NAMALWA (cell line): ENCODE results near the gene LRRC4B.

ENCODE experiments used
- DNase-seq: peaks from one replicate; pipeline ENCODE4 v3.0.0-alpha.2; 2015; ENCODE audit warnings: low spot score

The LRRC4B gene

DNA sequence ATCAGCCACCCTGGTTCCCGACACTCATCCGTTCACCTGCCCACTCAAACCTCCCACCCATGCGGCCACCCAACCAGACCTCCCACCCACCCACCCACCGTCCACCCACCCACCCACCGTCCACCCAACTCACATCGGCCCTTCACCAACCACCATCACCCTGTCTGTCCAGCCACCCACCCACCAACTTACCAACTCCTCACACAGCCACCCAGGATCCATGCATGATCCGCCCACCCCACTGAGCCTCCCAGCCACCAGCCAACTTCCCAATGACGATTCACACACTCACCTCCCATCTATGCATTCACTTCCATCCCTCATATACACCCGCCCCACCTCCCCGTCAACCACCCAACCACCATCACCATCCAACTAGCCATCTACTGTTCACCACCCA lies 61.5 kb downstream of the LRRC4B start:
- no peak for DNase-seq

- no peak for DNase-seq
Measured at GRCh38 chr19:50505856-50506611, 62.2 kb downstream of the LRRC4B start.

GRCh38 chr19:50501568-50502475 lies 66.4 kb downstream of the LRRC4B start:
- no peak for DNase-seq

DNA sequence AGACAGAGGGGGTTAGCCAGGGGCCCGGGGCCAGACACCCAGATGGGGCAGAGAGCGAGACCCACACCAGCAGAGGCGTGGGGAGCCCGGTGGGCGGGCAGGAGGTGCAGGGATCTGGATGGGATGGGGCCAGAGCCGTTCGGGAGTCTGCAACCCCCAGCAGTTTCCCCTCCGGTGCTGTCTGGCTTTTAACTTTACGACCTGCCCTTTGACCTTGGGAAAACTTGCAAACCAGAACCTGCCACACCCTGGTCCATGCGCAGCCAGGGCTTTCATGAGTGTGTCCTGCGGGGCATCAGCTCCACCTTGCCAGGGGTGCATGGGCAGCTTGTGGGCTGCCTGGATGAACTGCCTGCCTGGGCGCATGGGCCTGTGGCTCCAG lies 67.1 kb downstream of the LRRC4B start:
- no peak for DNase-seq

DNA sequence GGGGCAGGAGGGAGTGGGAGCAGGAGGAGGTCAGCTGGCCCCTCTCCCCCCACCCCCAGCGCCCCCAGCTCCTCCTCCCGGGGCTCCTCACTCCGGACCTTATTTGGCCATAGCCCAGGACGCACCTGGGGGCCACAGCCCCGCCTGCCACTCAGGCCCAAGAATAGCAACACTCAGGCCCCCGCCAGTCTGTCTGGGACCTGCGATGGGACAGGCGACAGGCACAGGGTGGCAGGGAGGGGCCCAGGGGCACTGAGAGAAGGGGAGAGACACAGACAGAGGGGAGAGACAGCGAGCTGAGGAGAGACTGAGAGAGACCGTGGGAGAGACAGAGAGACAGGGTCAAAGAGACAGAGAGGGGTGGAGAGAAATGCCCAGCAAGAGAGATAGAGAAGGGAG lies 67.5 kb downstream of the LRRC4B start:
- peak; percentile 54 for DNase-seq

DNA sequence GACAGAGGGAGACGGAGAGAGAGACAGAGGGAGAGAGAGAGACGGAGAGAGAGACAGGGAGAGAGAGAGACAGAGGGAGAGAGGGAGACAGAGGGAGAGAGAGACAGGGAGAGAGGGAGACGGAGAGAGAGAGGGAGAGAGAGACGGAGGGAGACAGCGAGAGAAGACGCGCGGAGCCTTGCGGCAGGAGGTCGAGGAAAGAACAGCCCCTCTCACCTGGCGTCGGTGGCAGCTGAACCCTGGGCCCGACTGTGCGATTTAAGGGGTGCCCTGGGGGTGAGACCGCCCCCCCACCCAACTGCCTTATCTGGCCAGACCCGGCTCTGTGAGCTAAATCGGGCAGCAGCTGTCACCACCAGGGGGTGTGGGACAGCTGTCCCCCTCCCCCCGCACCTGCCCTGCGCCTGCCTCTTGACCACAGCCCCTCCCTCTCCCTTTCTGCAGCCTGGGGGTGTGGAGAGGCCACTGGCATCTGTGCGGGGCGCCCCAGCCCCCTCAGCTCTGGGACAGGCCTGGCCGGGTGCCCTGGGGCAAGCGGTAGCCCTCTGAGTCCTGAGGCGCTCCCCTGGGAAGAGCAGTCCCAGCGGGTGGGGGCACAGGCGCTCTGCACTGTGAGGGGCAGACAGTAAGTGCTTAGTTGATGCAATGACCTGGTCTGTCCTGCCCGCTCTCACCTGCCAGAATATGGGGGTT lies 68.0 kb downstream of the LRRC4B start:
- DNase-seq: peak; percentile 77

DNA sequence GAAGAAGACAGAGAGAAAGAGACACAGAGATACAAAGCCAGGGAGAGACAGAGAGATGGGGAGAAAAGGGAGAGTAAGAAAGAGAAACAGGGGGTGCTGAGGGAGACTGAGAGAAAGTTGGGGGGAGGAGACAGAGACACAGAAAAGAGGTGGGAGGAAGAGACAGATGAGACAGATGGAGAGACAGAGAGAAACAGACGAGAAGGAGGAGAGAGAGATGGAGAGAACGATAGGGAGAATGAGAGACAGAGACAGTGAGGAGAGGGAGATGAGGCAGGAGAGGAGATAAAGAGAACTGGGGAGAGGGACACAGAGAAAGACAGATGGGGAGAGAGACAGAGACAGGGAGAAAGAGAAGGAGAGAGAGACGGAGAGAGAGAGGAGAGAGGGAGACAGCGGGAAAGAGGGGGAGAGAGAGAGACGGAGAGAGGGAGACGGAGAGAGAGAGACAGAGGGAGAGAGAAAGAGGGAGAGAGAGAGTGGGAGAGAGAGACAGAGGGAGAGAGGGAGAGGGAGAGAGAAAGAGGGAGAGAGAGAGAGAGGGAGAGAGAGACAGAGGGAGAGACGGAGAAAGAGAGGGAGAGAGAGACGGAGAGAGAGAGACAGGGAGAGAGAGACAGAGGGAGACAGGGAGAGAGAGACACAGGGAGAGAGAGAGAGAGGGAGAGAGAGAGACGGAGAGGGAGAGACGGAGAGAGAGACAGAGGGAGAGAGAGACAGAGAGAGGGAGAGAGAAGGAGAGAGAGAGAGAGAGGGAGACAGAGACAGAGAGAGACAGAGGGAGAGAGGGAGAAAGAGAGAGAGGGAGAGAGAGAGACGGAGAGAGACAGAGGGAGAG lies 69.8 kb downstream of the LRRC4B start:
- no peak for DNase-seq

GRCh38 chr19:50497022-50497405 lies 71.2 kb downstream of the LRRC4B start:
- no peak for DNase-seq

- DNase-seq: no peak
Measured at GRCh38 chr19:50496189-50497021, 71.8 kb downstream of the LRRC4B start.

- DNase-seq: no peak
Measured at GRCh38 chr19:50495020-50495531, 73.2 kb downstream of the LRRC4B start.

DNA sequence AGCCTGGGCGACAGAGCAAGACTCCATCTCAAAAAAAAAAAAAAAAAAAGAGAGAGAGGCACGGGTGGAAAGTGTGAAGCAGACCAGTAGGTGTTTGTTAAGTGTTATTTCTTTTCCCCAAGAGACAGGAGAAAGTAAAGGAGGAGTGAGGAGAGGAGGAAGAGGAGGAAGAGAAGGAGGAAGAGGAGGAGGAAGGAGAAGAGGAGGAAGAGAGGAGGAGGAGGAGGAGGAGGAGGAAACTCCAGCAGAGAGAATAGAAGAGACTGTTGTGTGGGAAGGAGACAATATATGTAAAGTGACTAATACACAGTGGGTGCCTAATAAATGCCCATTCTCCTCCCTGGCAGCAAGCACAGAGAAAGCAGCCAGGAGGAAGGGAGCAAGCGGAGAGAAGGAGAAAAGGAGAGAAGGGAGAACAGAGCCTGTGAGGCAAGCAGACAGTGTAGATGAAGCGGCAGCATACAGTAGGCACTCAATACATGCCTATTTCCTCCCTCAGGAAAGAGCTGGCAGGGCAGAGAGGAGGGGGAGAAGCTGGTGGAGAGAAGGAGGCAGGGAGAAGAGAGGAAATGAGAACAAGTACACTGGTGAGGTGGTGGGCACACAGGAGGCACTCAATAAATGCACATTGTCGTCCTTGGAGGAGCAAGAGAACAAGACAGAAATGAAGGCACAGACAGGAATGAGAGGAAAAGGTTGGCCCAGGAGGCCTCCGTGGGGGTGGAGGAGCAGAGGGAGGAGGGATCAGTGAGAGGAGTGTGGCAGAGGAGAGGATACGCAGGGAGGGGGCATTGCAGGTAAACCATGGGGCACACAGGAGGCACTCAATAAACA lies 73.8 kb downstream of the LRRC4B start:
- no peak for DNase-seq

DNA sequence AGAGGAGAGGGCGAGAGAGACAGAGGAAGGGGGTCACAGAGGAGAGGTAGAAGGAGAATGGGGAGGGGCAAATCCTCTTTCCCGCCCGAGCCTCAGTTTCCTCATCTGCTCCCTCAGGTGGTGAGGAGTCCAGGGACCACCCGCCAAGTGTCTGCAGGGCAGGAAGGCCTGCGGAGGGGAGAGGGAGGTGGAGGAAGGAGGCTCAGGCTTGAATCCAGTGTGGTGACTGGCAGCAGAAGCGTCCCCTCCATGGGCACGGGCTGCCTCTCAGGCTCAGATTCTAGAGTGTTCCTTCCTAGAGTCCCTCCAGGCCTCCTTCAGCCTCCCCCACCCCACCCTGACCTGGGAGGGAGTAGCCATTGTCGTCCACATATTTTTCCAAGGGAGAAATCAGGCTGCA lies 75.1 kb downstream of the LRRC4B start:
- no peak for DNase-seq

DNA sequence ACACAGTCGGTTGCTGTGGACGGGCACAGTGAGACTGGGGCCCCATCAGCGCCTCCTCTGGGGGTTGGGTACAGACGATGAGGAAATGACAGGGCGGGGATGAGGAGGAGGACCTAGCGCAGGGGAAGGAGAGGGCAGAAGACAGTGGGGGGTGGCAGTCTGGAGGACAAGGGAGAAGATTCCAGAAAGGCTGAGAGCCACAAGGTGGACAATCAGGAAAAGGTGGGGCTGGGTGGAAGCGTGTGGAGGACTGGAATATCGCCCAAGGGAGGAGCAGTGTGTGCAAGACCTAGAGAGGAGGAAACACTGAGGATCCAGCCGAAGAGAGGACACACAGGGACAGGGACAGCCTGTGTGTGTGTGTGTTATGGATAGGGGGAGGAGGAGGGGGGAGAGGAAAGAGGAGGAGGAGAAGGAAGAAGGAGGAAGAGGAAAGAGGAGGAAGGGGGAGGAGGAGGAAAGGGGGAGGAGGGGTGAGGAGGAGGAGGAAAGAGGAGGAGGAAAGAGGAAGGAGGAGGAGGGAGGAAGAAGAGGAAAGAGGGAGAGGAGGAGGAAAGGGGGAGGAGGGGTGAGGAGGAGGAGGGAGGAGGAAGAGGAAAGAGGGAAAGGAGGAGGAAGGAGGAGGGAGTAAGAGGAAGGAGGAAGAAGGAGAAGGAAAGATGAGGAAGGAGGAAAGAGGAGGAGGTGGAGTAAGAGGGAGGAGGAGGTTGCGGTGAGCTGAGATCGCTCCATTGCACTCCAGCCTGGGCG lies 75.8 kb downstream of the LRRC4B start:
- DNase-seq: no peak

GRCh38 chr19:50490991-50491472 lies 77.2 kb downstream of the LRRC4B start:
- no peak for DNase-seq

DNA sequence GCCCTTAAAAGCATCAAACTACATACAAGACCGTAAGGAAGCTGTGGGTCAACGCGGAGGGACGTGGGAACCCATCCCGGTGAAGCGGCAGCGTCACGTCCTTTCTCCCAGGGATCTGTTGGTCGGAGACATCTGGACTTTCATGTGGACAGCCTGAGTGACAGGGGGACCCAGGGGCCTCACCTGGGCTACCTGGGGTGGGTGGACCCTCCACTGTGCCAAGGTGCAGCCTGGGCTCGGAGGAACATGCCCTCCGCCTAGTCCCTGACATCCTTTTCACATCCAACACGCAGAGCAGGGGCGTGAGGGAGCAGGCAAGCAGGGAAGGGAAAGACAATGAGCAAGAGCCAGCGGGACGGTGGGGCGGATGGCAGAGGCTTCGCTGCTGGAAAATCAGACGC lies 77.8 kb downstream of the LRRC4B start:
- DNase-seq: no peak

DNA sequence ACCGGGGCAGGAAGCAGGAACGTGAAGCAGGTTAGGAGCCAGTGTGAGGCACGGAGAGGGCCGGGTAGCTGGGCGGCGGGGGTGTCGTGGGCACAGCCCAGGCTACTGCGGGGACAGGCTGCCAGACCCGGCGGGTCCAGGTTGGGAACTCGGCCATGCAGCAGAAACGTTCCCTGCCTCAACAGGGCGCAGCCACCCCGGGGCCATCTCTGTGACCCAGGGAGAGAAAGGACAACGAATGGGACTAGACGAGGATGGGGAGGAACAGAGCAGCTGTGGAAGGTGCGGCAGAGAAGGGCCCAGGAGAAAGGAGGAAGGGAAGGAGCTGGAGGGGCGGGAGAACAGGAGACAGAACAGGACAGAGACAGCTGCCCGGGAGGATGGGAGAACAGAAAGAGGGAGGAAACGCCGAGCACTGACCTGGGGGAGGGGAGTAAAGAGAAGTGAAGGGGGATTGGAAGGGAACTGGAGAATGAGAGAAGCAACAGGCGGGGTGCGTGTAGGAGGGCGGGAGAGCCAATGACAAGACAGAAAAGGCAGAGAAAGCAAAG lies 78.7 kb downstream of the LRRC4B start:
- DNase-seq: no peak

DNA sequence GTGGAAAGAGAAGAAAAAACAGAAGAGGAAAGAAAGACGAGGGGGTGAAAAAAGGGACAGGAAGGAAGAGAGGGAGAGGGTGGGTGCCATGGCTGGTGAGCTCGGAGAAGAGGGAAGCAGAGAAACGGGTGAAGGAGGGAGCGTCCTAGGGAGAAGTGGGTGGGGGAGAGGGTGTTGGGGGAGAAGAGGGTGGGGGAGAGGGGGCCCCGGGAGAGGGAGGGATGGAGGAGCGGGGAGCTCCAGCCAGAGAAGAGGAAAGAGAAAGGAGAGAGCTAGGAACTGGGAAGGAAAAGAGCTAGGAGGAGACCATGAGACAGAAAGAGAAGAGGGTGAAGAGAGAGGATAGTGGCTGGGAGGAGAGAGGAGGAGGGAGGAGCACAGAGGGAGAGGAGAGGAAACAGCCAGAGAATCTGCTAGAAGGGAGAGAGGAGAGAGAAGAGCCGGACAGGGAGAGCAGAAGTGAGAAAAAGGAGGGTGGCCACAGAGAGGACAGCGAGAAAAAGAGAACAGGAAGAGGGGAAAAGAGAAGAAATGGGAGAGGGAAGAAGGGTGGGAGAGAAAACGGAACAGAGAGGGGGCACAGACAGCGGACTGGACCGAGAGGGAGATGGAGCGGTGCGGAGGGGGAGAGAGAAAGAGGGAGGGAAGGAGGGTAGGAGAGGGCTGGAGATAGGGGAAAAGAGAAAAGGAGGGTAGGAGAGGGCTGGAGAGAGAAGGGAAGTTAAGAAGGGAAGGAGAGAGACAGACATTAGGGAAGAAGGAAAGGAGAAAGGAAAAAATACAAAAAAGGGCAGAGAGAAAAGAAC lies 79.6 kb downstream of the LRRC4B start:
- no peak for DNase-seq
